Measurements from ENCODE around the gene OR52A5. TPM values are rescaled to one million over a fixed set of nuclear protein-coding genes. Genes with fewer than 3 reads are reported as not detected.
"Not testable (repeated sequence)": the region's sequence is repeated elsewhere in the genome, so short reads cannot be mapped to it uniquely, and the experiment has no call there.

Gene OR52A5
- polyA plus RNA-seq, 1 donor (not counting 4 experiments of a cell fraction or from before 2014, with no cell fraction given) = not detected

DNA sequence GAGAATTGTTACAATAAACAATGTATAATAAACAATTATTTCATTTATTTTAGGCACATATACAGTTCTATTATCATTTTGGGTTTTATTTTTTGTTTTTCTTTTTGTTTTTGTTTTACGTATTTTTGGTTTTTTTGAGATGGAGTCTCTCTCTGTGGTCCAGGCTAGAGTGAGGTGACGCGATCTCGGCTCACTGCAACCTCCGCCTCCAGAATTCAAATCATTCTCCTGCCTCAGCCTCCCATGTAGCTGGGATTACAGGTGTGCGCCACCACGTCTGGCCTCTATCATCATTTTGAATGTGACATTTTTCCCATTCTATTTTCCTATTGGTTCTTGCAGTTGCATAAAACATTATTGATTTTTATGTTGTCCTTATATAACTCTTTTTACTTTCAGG is 36.8 kb upstream of the OR52A5 start:
- Histone ChIP-seq H3K9ac (ENCODE audit: control insufficient read depth, extremely low read depth, insufficient read depth, low read length) (no peak overlapping the region), H3K27me3 (ENCODE audit: control insufficient read depth, extremely low read depth, insufficient read depth, low read length) (no peaks in the 10 kb centered on the region), H4K20me1 (ENCODE audit: control insufficient read depth, extremely low read depth, insufficient read depth, low read length) (no peaks in the 10 kb centered on the region), H3K36me3 (ENCODE audit: control insufficient read depth in 2 of 2, extremely low read depth in 1 of 2, insufficient read depth in 2 of 2, low read length in 2 of 2) (no peaks in the 10 kb centered on the region), H3K9me3 (ENCODE audit: control insufficient read depth, low read depth, low read length) (peaks cover 2% of the 10 kb centered on the region), H3K4me2 (ENCODE audit: control insufficient read depth, extremely low read depth, insufficient read depth, low read depth, low read length) (no peak overlapping the region), H3K9me1 (ENCODE audit: control insufficient read depth, extremely low read depth, insufficient read depth, low read length) (no peaks in the 10 kb centered on the region), H3K27ac (ENCODE audit: control insufficient read depth, insufficient read depth, low read length) (no peak overlapping the region), H3K79me2 (ENCODE audit: control insufficient read depth, insufficient read depth, low read length) (no peaks in the 10 kb centered on the region), H2AFZ (ENCODE audit: control insufficient read depth, low read length) (no peak overlapping the region), H3K4me3 (ENCODE audit: control insufficient read depth in 2 of 3, extremely low read depth in 1 of 3, insufficient read depth in 2 of 3, low read depth in 1 of 3, low read length in 3 of 3) (no peak overlapping the region), H3K4me1 (ENCODE audit: control insufficient read depth, extremely low read depth, insufficient read depth, low read length) (no peaks in the 10 kb centered on the region)
- DNase-seq (ENCODE audit: low read depth, low spot score) (no peak), FAIRE-seq (no peak)
- dilution Hi-C loops (cut with MboI; ENCODE audit: extremely low pct_ligation_motif_present, low sequenced_read_pairs) = no loop called here
- TF ChIP-seq EZH2 (IDR thresholded peaks at IDR 0.05; ENCODE audit: low read length) = no peak
- TF ChIP-seq, protein P1, sequence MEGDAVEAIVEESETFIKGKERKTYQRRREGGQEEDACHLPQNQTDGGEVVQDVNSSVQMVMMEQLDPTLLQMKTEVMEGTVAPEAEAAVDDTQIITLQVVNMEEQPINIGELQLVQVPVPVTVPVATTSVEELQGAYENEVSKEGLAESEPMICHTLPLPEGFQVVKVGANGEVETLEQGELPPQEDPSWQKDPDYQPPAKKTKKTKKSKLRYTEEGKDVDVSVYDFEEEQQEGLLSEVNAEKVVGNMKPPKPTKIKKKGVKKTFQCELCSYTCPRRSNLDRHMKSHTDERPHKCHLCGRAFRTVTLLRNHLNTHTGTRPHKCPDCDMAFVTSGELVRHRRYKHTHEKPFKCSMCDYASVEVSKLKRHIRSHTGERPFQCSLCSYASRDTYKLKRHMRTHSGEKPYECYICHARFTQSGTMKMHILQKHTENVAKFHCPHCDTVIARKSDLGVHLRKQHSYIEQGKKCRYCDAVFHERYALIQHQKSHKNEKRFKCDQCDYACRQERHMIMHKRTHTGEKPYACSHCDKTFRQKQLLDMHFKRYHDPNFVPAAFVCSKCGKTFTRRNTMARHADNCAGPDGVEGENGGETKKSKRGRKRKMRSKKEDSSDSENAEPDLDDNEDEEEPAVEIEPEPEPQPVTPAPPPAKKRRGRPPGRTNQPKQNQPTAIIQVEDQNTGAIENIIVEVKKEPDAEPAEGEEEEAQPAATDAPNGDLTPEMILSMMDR (optimal IDR thresholded peaks at IDR 0.05 in 1 of 3, IDR thresholded peaks at IDR 0.05 in 1 of 3, conservative IDR thresholded peaks at IDR 0.05 in 1 of 3; ENCODE audit: extremely low read depth in 1 of 3, insufficient read depth in 2 of 3, low read length in 3 of 3) = no peak

DNA sequence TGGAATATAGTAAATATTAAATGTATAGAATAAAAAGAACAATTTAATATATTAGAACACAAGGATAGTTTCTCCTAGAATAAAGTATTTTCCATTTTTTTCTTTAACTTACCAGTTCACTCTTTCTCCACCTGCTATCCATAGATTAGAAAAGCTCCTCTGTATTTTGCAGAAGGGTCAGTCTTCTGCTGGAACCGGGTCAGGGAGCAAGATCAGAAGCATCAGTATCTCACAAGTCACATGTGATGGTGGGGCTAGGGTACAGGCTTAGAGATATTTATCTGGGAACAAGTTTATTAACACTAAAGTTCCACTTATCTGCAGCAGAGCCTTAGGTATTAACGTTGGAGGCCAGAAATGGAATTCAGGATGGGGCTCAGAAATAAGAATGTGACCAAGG is 33.7 kb upstream of the OR52A5 start:
- no peak overlapping the region for H2AFZ ChIP-seq (ENCODE audit: control insufficient read depth, low read length)
- DNase-seq (ENCODE audit: low read depth, low spot score) = no peak
- TF ChIP-seq, protein P1 (optimal IDR thresholded peaks at IDR 0.05 in 1 of 3, IDR thresholded peaks at IDR 0.05 in 1 of 3, conservative IDR thresholded peaks at IDR 0.05 in 1 of 3; ENCODE audit: extremely low read depth in 1 of 3, insufficient read depth in 2 of 3, low read length in 3 of 3) = no peak
- TF ChIP-seq EZH2 (IDR thresholded peaks at IDR 0.05; ENCODE audit: low read length) = no peak
- H3K79me2 ChIP-seq (ENCODE audit: control insufficient read depth, insufficient read depth, low read length) = no peaks in the 10 kb centered on the region
- H3K9me3 ChIP-seq (ENCODE audit: control insufficient read depth, low read depth, low read length) = no peaks in the 10 kb centered on the region
- no peaks in the 10 kb centered on the region for H4K20me1 ChIP-seq (ENCODE audit: control insufficient read depth, extremely low read depth, insufficient read depth, low read length)
- H3K27me3 ChIP-seq (ENCODE audit: control insufficient read depth, extremely low read depth, insufficient read depth, low read length) = no peaks in the 10 kb centered on the region
- dilution Hi-C loops (cut with MboI; ENCODE audit: extremely low pct_ligation_motif_present, low sequenced_read_pairs) = no loop called here
- no peak overlapping the region for H3K4me2 ChIP-seq (ENCODE audit: control insufficient read depth, extremely low read depth, insufficient read depth, low read depth, low read length)
- no peaks in the 10 kb centered on the region for H3K4me1 ChIP-seq (ENCODE audit: control insufficient read depth, extremely low read depth, insufficient read depth, low read length)
- no peak overlapping the region for H3K27ac ChIP-seq (ENCODE audit: control insufficient read depth, insufficient read depth, low read length)
- H3K9me1 ChIP-seq (ENCODE audit: control insufficient read depth, extremely low read depth, insufficient read depth, low read length) = no peaks in the 10 kb centered on the region
- no peak overlapping the region for H3K9ac ChIP-seq (ENCODE audit: control insufficient read depth, extremely low read depth, insufficient read depth, low read length)
- H3K4me3 ChIP-seq (ENCODE audit: control insufficient read depth in 2 of 3, extremely low read depth in 1 of 3, insufficient read depth in 2 of 3, low read depth in 1 of 3, low read length in 3 of 3) = no peak overlapping the region
- FAIRE-seq = no peak
- no peaks in the 10 kb centered on the region for H3K36me3 ChIP-seq (ENCODE audit: control insufficient read depth in 2 of 2, extremely low read depth in 1 of 2, insufficient read depth in 2 of 2, low read length in 2 of 2)

DNA sequence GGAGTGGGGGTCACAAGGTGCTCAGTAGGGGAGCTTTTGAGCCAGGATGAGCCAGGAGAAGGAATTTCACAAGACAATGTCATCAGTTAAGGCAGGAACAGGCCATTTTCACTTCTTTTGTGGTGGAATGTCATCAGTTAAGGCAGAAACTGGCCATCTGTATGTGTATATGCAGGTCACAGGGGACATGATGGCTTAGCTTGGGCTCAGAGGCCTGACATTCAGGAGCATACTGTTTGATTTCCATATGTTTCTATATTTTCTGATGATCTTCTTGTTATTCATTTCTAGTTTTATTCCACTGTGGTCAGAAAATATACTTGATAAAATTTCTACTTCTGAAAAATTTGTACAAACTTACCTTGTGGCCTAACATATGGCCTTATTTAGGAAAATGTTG is 27.7 kb upstream of the OR52A5 start:
- H3K27ac ChIP-seq (ENCODE audit: control insufficient read depth, insufficient read depth, low read length); dilution Hi-C loops (cut with MboI; ENCODE audit: extremely low pct_ligation_motif_present, low sequenced_read_pairs); H3K4me2 ChIP-seq (ENCODE audit: control insufficient read depth, extremely low read depth, insufficient read depth, low read depth, low read length); H3K4me1 ChIP-seq (ENCODE audit: control insufficient read depth, extremely low read depth, insufficient read depth, low read length); H3K9me1 ChIP-seq (ENCODE audit: control insufficient read depth, extremely low read depth, insufficient read depth, low read length); H3K9me3 ChIP-seq (ENCODE audit: control insufficient read depth, low read depth, low read length); H2AFZ ChIP-seq (ENCODE audit: control insufficient read depth, low read length); H3K27me3 ChIP-seq (ENCODE audit: control insufficient read depth, extremely low read depth, insufficient read depth, low read length); FAIRE-seq; H4K20me1 ChIP-seq (ENCODE audit: control insufficient read depth, extremely low read depth, insufficient read depth, low read length); DNase-seq (ENCODE audit: low read depth, low spot score); H3K79me2 ChIP-seq (ENCODE audit: control insufficient read depth, insufficient read depth, low read length); H3K9ac ChIP-seq (ENCODE audit: control insufficient read depth, extremely low read depth, insufficient read depth, low read length); H3K36me3 ChIP-seq (ENCODE audit: control insufficient read depth in 2 of 2, extremely low read depth in 1 of 2, insufficient read depth in 2 of 2, low read length in 2 of 2); H3K4me3 ChIP-seq (ENCODE audit: control insufficient read depth in 2 of 3, extremely low read depth in 1 of 3, insufficient read depth in 2 of 3, low read depth in 1 of 3, low read length in 3 of 3): not testable (repeated sequence)

DNA sequence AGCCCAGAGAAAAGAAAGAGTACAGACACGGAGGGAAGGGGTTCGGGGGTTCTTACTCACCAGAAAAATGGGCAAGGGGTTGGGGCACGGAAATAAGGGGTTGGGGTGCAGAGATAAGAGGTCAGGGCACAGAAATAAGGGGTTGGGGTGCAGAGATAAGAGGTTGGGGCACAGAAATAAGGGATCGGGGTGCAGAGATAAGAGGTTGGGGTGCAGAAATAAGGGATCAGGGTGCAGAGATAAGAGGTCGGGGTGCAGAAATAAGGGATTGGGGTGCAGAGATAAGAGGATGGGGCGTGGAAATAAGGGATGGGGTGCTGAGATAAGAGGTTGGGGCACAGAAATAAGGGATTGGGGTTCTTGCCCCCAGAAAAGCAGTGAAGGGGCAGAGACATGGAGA is 26.7 kb upstream of the OR52A5 start:
- H2AFZ ChIP-seq (ENCODE audit: control insufficient read depth, low read length); FAIRE-seq; dilution Hi-C loops (cut with MboI; ENCODE audit: extremely low pct_ligation_motif_present, low sequenced_read_pairs): not testable (repeated sequence)

More for the DNA sequence above, 26.7 kb upstream of the OR52A5 start:
- not testable (repeated sequence) for H4K20me1 ChIP-seq (ENCODE audit: control insufficient read depth, extremely low read depth, insufficient read depth, low read length); H3K79me2 ChIP-seq (ENCODE audit: control insufficient read depth, insufficient read depth, low read length); H3K4me1 ChIP-seq (ENCODE audit: control insufficient read depth, extremely low read depth, insufficient read depth, low read length); H3K9me1 ChIP-seq (ENCODE audit: control insufficient read depth, extremely low read depth, insufficient read depth, low read length); H3K4me2 ChIP-seq (ENCODE audit: control insufficient read depth, extremely low read depth, insufficient read depth, low read depth, low read length); H3K9me3 ChIP-seq (ENCODE audit: control insufficient read depth, low read depth, low read length); H3K9ac ChIP-seq (ENCODE audit: control insufficient read depth, extremely low read depth, insufficient read depth, low read length); H3K4me3 ChIP-seq (ENCODE audit: control insufficient read depth in 2 of 3, extremely low read depth in 1 of 3, insufficient read depth in 2 of 3, low read depth in 1 of 3, low read length in 3 of 3); H3K27me3 ChIP-seq (ENCODE audit: control insufficient read depth, extremely low read depth, insufficient read depth, low read length); DNase-seq (ENCODE audit: low read depth, low spot score); H3K36me3 ChIP-seq (ENCODE audit: control insufficient read depth in 2 of 2, extremely low read depth in 1 of 2, insufficient read depth in 2 of 2, low read length in 2 of 2); H3K27ac ChIP-seq (ENCODE audit: control insufficient read depth, insufficient read depth, low read length)

Data from keratinocyte (primary cell).